ENCODE data around the gene DRGX. TPM values are rescaled to one million over a fixed set of nuclear protein-coding genes. Genes with fewer than 3 reads are reported as not detected.

The DRGX gene
- total and polyA plus RNA-seq, 2 donors (not counting 3 experiments of a cell fraction or from before 2014, with no cell fraction given): not detected

DNA sequence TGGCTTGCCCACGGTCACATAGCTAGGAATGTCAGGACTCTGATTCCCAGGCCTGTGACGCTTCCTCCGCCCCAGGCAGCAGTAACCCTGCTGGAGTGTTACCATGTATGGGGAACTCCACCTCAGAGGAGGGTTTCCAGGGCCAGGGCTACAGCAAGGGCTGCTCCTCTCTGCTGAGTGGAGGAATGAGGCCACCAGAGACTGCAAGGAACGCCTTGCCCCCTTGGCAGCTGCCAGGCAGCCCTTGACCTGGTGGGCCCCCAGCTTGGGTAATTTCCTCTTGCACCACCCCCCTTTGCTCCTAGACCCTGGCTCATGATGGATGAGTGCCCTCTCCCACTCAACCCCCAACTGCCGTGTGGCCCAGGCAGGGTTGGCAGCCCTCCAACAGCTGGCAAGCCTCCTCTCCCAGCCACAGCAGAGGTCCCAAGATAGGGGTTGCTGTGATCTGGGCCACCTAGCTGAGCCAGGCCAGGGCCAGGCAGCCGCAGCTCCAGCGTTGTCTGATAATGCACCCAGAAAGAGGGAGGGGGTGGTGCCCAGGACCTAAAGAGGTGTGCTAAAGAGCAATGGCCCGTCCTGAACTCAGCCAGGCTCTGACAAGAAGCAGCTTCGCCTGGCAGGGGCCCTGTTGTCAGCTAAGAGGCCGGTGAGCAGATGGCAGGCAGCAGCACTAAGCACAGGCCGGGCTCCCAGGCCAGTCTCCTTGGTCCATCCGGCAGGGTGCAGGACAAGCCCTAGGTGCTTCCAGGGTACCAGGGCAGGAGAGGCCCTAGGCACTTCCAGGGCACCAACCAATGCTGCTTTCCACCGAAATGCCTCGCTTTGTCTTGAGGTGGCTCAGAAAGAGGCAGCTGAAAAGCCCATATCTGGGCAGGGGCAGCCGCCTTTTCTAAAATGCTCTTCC is 35.4 kb downstream of the DRGX start:
- H3K27ac ChIP-seq (ENCODE audit: insufficient read depth, low read depth, low read length): no peak overlapping the region
- BruUV-seq (replicated peaks): no TSS peak
- CTCF ChIA-PET: interaction anchor here (1.5 to 1.8 kb wide), 2 partner anchors 12 to 47 kb away, joined by 3 to 4 read pairs; no protein-coding TSS in a partner anchor

More for the DNA sequence above, 35.4 kb downstream of the DRGX start:
- Histone ChIP-seq H3K36me3 (ENCODE audit: control insufficient read depth in 2 of 2, extremely low read depth in 1 of 2, insufficient read depth in 2 of 2, low read length in 2 of 2) (no peaks in the 10 kb centered on the region), H3K9ac (replicated peaks; ENCODE audit: extremely low read depth, insufficient read depth, low read length) (no peak overlapping the region), H3K27me3 (ENCODE audit: control insufficient read depth in 2 of 2, insufficient read depth in 2 of 2, low read length in 2 of 2) (peaks cover 0 to 1% of the 10 kb centered on the region in 2 experiments), H4K20me1 (replicated peaks; ENCODE audit: control insufficient read depth, extremely low read depth, insufficient read depth, low read length) (no peaks in the 10 kb centered on the region), H3K79me2 (ENCODE audit: control insufficient read depth, insufficient read depth, low read length) (no peaks in the 10 kb centered on the region), H3K4me3 (replicated peaks in 1 of 3; ENCODE audit: insufficient read depth in 1 of 3, low read depth in 1 of 3, low read length in 3 of 3) (no peak overlapping the region), H3K4me2 (ENCODE audit: insufficient read depth, low read length) (no peak overlapping the region), H2AFZ (ENCODE audit: low read depth, low read length) (no peak overlapping the region), H3K4me1 (ENCODE audit: control insufficient read depth, extremely low read depth, insufficient read depth, low read length) (no peaks in the 10 kb centered on the region), H3K9me3 (replicated peaks; ENCODE audit: control insufficient read depth, insufficient read depth, low read length) (no peaks in the 10 kb centered on the region), H3K9me1 (replicated peaks; ENCODE audit: control insufficient read depth, extremely low read depth, insufficient read depth, low read length) (no peaks in the 10 kb centered on the region)
- TF ChIP-seq CTCF (IDR thresholded peaks at IDR 0.05; ENCODE audit: extremely low read depth in 1 of 2, insufficient read depth in 1 of 2, low read depth in 1 of 2, low read length in 2 of 2): no peak
- TF ChIP-seq POLR2A (IDR thresholded peaks at IDR 0.05; ENCODE audit: low read depth, low read length): no peak
- no peak for TF ChIP-seq POLR2AphosphoS5 (IDR thresholded peaks at IDR 0.05; ENCODE audit: insufficient read depth, low read depth, low read length)
- no peak for TF ChIP-seq MAX (IDR thresholded peaks at IDR 0.05; ENCODE audit: insufficient read depth, insufficient read length)
- TF ChIP-seq FOS (IDR thresholded peaks at IDR 0.05; ENCODE audit: borderline replicate concordance, insufficient read depth, low read length): no peak
- no peak for TF ChIP-seq EZH2 (IDR thresholded peaks at IDR 0.05; ENCODE audit: borderline replicate concordance, low read depth, low read length, severe bottlenecking)
- no peak for TF ChIP-seq JUN (IDR thresholded peaks at IDR 0.05; ENCODE audit: borderline replicate concordance, insufficient read depth, insufficient read length, low read depth)
- TF ChIP-seq MYC (IDR thresholded peaks at IDR 0.05; ENCODE audit: low read depth, low read length): no peak
- no peak for TF ChIP-seq GATA2 (IDR thresholded peaks at IDR 0.05; ENCODE audit: insufficient read depth, insufficient read length, low read depth, low read length)
- intact Hi-C loops (cut with micrococcal nuclease) (no loop called here), dilution Hi-C loops (cut with MboI; ENCODE audit: extremely low pct_ligation_motif_present, low sequenced_read_pairs) (no loop called here)
- DNase-seq (ENCODE audit: low read depth, low spot score) (no peak), FAIRE-seq (no peak)
- POLR2A ChIA-PET: no interaction called here

All from endothelial cell of umbilical vein (primary cell).